HG03439 (cell line): ENCODE results near the gene CUTA.
A peak's percentile ranks its signal among the peaks of the same experiment; 100 is the strongest.

Experiments
- ATAC-seq: cut with Tn5 transposase; IDR thresholded peaks from one replicate; pipeline ENCODE4 v1.9.1; 2021; ENCODE audit warnings: mild to moderate bottlenecking, moderate library complexity; ENCODE audit not compliant: unreplicated experiment

The CUTA gene

DNA sequence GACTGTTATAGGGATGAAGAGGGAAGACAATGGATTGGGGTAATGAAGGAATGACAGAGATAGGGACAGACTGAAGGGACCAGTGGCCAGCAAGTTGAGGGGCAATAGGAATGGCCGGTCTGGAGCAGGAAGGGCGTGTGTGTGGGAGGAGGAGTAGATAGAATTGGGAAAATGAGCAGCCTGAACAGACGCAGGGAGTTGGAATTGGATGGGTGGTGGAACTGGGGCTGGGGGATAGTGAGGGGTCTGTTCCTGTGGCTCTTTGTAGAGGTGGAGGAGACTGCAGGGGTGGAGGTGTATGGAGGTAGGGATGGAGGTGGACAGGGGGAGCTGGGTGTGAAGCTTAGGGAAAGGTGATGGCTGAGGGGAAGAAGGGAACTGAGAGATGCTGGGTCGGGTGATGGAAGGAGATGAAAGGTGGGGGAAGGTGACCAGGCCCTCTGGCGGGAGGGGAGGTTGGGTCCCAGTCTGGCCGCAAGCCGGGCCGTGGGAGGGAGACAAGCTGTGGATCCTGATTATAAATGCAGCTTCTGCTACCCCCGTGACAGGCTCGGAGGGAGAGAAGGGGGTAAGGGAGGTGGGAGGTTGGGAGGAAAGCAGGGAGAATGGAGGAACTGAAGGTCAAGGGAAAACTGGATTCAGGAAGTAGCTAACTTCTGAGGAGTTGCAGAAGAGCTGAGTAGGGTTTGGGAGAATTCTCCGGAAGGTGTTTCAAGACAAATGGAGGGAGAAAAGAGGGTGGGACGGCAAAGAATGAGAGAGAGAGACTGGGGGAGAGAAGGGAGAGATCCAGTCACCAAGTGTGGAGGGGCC is 7.2 kb upstream of the CUTA start:
- no peak for ATAC-seq

GRCh38 chr6:33423777-33424176 is 5.9 kb upstream of the CUTA start:
- ATAC-seq, result no peak

DNA sequence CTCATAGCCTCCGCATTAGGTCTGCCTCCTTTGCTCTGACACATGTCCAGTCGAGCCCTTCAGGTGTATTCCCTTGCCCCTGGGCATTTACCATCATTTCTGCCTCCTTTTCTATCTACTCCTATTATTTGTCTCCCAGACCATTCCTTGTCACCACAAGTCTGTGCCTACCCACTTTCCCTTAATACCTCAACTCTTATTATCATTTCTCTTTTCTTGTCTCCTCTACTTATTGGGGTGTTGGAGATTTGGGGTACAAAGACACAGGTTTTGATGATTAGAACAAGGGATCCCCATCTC is 3.4 kb upstream of the CUTA start:
- ATAC-seq, result no peak

DNA sequence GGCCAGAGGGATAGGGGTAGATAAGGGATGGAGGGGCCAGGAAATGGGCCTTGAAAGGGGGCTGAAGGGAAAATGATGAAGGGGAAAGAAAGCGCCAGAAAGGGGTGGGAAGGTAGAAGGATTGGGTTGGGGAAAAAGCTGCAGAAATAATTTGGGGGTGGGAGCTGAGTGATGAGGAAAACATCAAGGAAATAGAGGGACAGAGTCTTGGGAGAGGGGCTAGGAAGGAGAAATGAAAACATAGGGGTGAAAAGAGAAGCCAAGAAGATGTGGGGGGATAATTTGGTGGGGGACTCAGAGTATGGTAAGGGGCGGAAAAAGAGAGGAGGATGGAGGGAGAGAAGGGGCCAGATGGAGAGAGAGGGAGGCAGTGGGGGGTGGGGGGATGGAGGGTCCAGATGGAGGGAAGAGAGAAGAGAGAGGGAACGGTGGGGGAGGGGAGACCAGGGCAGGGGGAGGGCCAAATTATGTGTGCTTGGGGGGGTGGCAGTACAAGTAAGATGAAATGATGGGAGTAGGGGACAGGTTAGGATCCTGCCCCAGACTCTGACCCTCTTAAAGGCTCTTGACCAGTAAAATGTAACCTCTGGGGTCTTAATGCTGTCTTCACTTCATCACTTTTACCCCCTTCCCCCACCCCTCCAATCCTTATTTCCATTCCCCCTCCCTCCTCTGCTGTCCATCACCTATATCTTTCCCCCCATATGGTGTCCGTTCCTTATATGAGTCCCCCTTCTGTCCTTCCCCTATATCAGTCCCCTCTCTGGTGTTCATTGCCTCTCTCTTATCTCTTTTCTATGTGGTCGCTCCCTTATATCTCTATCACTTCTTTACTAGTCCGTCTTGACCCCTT is 2.8 kb upstream of the CUTA start:
- no peak for ATAC-seq

GRCh38 chr6:33419580-33420490 is 1.9 kb upstream of the CUTA start, which contains the start of gene SYNGAP1:
SYNGAP1 (plus strand) TSS chr6:33420065; CDS start chr6:33420265, 200 bp downstream.
- ATAC-seq, result no peak

GRCh38 chr6:33418690-33419291 is 884 bp upstream of the CUTA start:
- no peak for ATAC-seq

GRCh38 chr6:33417128-33417902 is 592 bp downstream of the CUTA start:
- no peak for ATAC-seq

- no peak for ATAC-seq
Measured at GRCh38 chr6:33416386-33417127, 1.4 kb downstream of the CUTA start.

GRCh38 chr6:33415831-33416230 is 2.1 kb downstream of the CUTA start:
- ATAC-seq, result no peak

DNA sequence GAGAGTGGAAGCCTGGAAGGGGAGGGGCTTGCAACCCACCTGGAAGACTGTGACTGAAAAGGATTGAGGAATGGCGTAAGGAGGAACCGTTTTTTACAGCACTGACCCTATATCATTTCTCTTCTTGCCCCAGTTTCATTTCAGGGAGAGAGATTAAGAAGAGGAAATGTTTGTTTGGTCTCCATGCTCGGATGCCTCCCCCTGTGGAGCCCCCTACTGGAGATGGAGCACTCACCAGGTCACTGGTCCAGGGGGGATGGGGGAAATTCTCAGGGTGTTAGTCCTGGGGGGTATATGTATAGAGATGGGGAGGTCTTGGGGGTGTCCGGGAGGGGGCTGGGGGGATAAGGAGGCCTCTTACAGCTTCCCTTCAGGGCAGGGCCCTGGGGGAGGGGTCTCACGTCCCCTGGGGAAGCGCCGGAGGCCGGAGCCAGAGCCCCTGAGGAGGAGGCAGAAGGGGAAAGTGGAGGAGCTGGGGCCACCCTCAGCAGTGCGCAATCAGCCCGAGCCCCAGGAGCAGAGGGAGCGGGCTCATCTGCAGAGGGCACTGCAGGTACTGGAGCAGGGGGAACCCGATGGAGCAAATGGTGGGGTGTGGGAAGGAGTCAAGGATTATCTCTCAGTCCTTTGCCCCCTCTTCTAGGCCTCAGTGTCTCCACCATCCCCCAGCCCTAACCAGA is 3.2 kb downstream of the CUTA start:
- no peak for ATAC-seq

DNA sequence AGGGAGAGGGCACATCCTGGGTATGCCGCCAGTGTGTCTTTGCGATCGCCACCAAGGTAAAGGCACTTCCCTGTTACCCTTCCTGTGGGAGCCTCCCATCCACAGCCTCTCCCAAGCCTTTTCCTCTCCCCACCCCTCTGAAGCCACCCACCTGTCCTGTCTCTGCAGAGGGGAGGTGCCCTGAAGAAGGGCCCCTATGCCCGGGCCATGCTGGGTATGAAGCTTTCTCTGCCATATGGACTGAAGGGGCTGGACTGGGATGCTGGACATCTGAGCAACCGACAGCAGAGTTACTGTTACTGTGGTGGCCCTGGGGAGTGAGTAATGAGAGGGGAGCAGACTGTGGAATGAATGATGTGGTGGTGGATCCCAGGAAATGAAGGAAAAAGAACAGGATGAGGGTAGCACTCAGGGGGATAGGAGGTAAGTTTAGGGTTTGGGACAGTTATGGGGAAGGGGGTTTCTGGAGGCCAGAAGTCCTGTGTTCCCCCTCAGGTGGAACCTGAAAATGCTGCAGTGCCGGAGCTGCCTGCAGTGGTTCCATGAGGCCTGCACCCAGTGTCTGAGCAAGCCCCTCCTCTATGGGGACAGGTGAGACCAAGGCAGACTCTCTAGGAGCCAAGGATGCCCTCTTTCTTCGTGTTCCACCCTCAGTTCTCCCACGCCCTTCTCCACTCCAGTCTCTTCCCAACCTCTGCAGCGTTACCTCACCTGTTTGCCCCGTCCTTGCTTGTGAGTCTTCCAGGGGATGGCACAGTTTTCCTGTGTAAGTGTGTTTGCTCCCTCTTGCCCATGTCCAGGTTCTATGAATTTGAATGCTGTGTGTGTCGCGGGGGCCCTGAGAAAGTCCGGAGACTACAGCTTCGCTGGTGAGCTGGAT is 4.4 kb downstream of the CUTA start:
- ATAC-seq, result no peak

- ATAC-seq, result no peak
Measured at GRCh38 chr6:33412140-33413009, 5.5 kb downstream of the CUTA start.

DNA sequence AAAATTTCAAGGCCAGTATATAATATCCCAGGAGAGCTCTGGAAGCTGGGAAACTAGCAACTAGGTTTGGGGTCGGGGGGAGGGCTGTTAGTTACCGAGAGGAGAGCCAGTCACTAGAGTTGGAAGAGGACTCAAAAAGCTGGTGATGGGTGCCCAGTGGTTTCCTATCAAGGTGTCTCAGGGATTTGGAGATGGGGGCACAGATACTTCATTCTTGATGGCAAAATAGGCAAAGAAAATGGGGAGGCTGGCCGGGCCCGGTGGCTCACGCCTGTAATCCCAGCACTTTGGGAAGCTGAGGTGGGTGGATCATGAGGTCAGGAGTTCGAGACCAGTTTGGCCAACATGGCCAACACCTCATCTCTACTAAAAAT is 6.3 kb downstream of the CUTA start:
- ATAC-seq, result no peak

DNA sequence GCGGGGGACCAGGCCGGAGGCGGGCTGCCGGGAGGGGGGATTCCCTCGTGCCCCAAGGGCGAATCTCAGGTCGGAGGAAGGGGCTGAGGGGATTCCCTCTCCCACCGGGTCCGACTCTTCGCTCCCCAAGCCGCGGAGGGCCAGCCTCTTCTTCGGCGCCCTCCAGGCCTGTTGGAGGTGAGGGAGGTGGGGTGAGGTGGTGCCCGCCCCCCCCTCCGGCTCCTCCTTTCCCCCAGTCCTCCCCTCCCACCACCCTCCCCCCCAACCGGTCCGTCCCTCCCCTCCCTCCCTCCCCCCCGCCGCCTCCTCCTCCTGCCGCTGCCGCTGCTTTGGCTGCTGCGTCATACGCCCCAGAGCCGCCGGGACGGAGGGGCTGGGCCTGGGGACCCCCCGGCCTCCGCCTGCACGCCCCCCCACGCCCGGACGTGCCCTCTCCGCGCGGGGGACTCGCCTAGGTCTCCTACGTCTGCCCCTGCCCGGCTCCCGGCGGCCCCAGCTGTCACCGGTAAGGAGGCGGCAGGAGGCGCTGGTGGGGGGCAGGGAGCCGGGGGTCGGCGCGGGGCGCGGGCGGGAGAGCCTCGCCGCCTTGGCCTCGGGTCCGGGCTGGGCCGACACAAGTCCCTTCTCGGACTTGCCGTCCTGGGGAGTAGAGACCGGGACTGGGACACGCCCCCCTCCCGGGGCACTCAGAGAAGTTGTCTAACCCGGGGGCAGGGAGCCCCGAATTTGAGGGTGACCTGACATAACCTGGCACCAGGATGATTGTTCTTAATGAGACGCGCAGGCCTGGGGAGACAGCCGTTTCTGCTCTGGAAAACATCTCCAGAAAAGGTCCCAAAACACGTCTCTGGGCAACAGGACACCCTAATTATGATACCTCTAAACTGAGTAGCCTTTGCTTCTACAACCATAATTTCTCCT is 6.9 kb downstream of the CUTA start, which contains the start of gene PHF1:
Gene PHF1, plus strand, starts transcription at position 304 of the 921 bp plus-strand sequence. CDS start 1,250 bp downstream, outside the sequence.
- ATAC-seq, result peak; percentile 36

DNA sequence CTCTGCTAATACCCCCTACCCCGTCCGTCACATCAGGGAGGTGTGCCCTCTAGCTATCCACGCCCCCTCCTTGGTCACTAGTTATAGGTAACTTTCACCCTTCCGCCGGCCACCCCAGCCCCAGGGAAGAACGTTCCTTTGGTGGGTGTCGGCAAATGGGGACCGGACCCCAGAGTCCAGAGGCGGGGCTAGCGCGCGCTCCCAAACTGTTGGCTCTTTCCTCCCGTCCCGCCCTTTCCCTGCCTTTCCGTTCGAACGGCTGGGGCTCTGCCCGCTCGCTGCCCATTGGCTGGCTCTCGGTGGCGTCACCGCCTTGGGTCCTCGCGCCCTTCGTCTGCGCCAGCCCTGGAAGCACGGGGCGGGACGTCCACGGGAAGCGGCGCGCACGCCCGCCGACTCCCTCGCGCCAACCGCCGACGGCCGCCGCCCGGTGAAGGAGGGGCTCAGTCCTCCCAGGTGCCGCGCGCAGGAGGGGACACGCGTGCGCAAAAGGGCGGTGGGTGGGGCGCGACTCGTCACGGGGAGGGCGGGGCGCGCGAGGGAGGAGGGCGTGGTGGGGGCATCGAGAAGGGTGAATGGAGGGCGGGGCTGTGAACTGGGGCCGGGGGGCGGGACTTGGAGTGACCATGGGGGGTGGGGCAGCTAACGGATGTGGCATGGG is 7.7 kb downstream of the CUTA start:
- peak; percentile 77 for ATAC-seq
